HepG2 (cell line): ENCODE data around the gene PTGR3. TPM values are rescaled to one million over a fixed set of nuclear protein-coding genes. Genes with fewer than 3 reads are reported as not detected.

Experiments
- ATAC-seq: fragments of 200-7000 bp; cut with Tn5 transposase; 3 replicates; pipeline ENCODE4 v1.9.1; 2020; ENCODE audit warnings: mild to moderate bottlenecking, moderate library complexity
- BruUV-seq: library from RNA; stranded (reverse); fragments of 400-500 nt; replicated peaks from 2 replicates; lab custom pipeline; 2021; lab: Mats Ljungman, UMichigan
- CTCF ChIA-PET: fragments of 300-600 bp; formaldehyde crosslinking; extraction: SDS; loops from one replicate; lab custom pipeline; 2021; ENCODE audit warnings: low total read pairs, inconsistent platforms, low intra/inter-chr PET ratio; lab: Yijun Ruan, JAX
- POLR2A ChIA-PET: fragments of 350-600 bp; sonication (Branson Sonifier 250); formaldehyde crosslinking; loops from one replicate; lab custom pipeline; 2020; ENCODE audit warnings: antibody characterized with exemption, inconsistent platforms; lab: Yijun Ruan, JAX
- DNase-seq: peaks from one replicate; pipeline ENCODE4 v3.0.0-alpha.2; 2015; ENCODE audit warnings: low spot score
- FAIRE-seq: peaks from 3 replicates; lab custom pipeline; 2011; peaks lifted over from hg19 to GRCh38; lab: Jason Lieb, UNC
- H2AFZ ChIP-seq: one replicate; pipeline ENCODE4 v1.6.1; 2011; ENCODE audit warnings: low read length, inconsistent platforms
- H3K27ac ChIP-seq: fragments of 300-600 bp; 3 replicates; pipeline ENCODE4 v1.8.0; 2011; ENCODE audit warnings: mixed run types, mild to moderate bottlenecking, mixed read lengths, low read length, inconsistent platforms; ENCODE audit not compliant: insufficient read depth; ENCODE audit errors: extremely low read length
- H3K27me3 ChIP-seq, 2 experiments: fragments of 200-600 bp in 1 of 2; 2 replicates in 1 of 2; 3 replicates in 1 of 2; pipeline versions ENCODE4 v1.6.0 to v1.8.0; 2011; ENCODE audit warnings: low read length in 2 of 2, mild to moderate bottlenecking in 2 of 2, moderate library complexity in 2 of 2, inconsistent platforms in 1 of 2; ENCODE audit not compliant: insufficient read depth in 2 of 2, control insufficient read depth in 1 of 2
- H3K36me3 ChIP-seq, 2 experiments: fragments of 200-600 bp in 1 of 2; replicated peaks in 1 of 2; 2 replicates in 1 of 2; 3 replicates in 1 of 2; pipeline versions ENCODE4 v1.5.1 to v1.8.0; 2011; ENCODE audit warnings: low read length in 2 of 2, inconsistent platforms in 1 of 2; ENCODE audit not compliant: insufficient read depth in 2 of 2, control insufficient read depth in 1 of 2
- H3K4me1 ChIP-seq: 2 replicates; pipeline ENCODE4 v1.5.1; 2012; ENCODE audit warnings: low read length, inconsistent platforms; ENCODE audit not compliant: insufficient read depth
- H3K4me2 ChIP-seq: 2 replicates; pipeline ENCODE4 v1.6.0; 2011; ENCODE audit warnings: low read depth, low read length, inconsistent platforms
- H3K4me3 ChIP-seq, 3 experiments: fragments of 200-600 bp in 1 of 3; sonication (generic), shearing (Covaris generic) in 1 of 3; replicated peaks in 1 of 3; 2 replicates each; pipeline ENCODE4 v1.5.1; 2011 to 2016; ENCODE audit warnings: low read length in 3 of 3, inconsistent platforms in 2 of 3, low read depth in 2 of 3, mild to moderate bottlenecking in 2 of 3, control low read depth in 1 of 3, mixed read lengths in 1 of 3; ENCODE audit not compliant: insufficient read depth in 1 of 3
- H3K79me2 ChIP-seq: one replicate; pipeline ENCODE4 v1.6.1; 2011; ENCODE audit warnings: low read length, inconsistent platforms; ENCODE audit not compliant: insufficient read depth
- H3K9ac ChIP-seq: 2 replicates; pipeline ENCODE4 v1.6.0; 2011; ENCODE audit warnings: mild to moderate bottlenecking, low read depth, low read length, inconsistent platforms; ENCODE audit not compliant: insufficient read depth
- H3K9me3 ChIP-seq: 2 replicates; pipeline ENCODE4 v1.5.1; 2012; ENCODE audit warnings: mild to moderate bottlenecking, low read length
- H4K20me1 ChIP-seq: 2 replicates; pipeline ENCODE4 v1.6.0; 2011; ENCODE audit warnings: inconsistent platforms, mild to moderate bottlenecking, low read length, moderate library complexity; ENCODE audit not compliant: insufficient read depth
- ATF5 ChIP-seq: sonication (generic); formaldehyde crosslinking; IDR thresholded peaks from 2 replicates; pipeline ENCODE4 v1.4.0; 2020; ENCODE audit warnings: mild to moderate bottlenecking, low read depth, missing genetic modification reagents
- SMARCE1 ChIP-seq: fragments of 450-650 bp; IDR thresholded peaks from 2 replicates; pipeline ENCODE4 v1.6.1; 2017; ENCODE audit warnings: borderline replicate concordance
- ZNF318 ChIP-seq: sonication (generic); formaldehyde crosslinking; IDR thresholded peaks from 2 replicates; pipeline ENCODE4 v1.4.0; 2020; ENCODE audit warnings: mild to moderate bottlenecking, missing genetic modification reagents
- WGBS: methylation state at CpG from one replicate; pipeline ENCODE4 v1.1.6; 2017; ENCODE audit warnings: low lambda C conversion rate; 5-methylcytosine and 5-hydroxymethylcytosine counted together
- in situ Hi-C: cut with HindIII; loops from 2 replicates; pipeline ENCODE4 v1.10.0; 2017; ENCODE audit warnings: low pct_unique_long_range_greater_than_20kb; ENCODE audit not compliant: extremely low pct_ligation_motif_present
- intact Hi-C: fragments of 100-400 bp; cut with micrococcal nuclease; formaldehyde crosslinking; loops from one replicate; pipeline ENCODE4 v1.10.0; 2022; ENCODE audit not compliant: unreplicated experiment
- polyA plus RNA-seq, 8 experiments: library from polyadenylated mRNA; depleted of rRNA in 3 of 8; stranded (reverse) in 7 of 8; unstranded in 1 of 8; fragments of >200 nt; fragmentation: Illumina TruSeq in 4 of 8; extraction: Trizol in 4 of 8; gene quantifications; 2 replicates each; pipeline versions ENCODE4 v1.2.1 to v1.2.3, GENCODE V29; 2011 to 2016; ENCODE audit warnings: low read depth in 4 of 8, missing spikeins in 1 of 8, mixed read lengths in 1 of 8; ENCODE audit not compliant: insufficient read depth in 1 of 8
- total RNA-seq, 5 experiments: library from RNA; depleted of rRNA; stranded (reverse); fragments of >200 nt; fragmentation: Illumina TruSeq; extraction: Trizol; gene quantifications; 2 replicates each; pipeline ENCODE4 v1.2.3, GENCODE V29; 2016; ENCODE audit warnings: low read depth in 1 of 5
- TF ChIP-seq, protein P1 (sequence below): sonication (generic); formaldehyde crosslinking; IDR thresholded peaks from 2 replicates; pipeline ENCODE4 v1.5.0; 2020; ENCODE audit warnings: mild to moderate bottlenecking, missing genetic modification reagents, borderline replicate concordance
- TF ChIP-seq, protein P2 (sequence below): fragments of 450-650 bp; IDR thresholded peaks from 2 replicates; pipeline ENCODE4 v1.6.1; 2017

PTGR3 gene
- total and polyA plus RNA-seq, 2 of the 13 experiments (the other 11 are each of a cell fraction or from before 2014, with no cell fraction given): 11.5 to 25.3 TPM

GRCh38 chr18:75172299-75173124 lies 36.4 kb downstream of the PTGR3 start (continued):
- TF ChIP-seq, protein P1, sequence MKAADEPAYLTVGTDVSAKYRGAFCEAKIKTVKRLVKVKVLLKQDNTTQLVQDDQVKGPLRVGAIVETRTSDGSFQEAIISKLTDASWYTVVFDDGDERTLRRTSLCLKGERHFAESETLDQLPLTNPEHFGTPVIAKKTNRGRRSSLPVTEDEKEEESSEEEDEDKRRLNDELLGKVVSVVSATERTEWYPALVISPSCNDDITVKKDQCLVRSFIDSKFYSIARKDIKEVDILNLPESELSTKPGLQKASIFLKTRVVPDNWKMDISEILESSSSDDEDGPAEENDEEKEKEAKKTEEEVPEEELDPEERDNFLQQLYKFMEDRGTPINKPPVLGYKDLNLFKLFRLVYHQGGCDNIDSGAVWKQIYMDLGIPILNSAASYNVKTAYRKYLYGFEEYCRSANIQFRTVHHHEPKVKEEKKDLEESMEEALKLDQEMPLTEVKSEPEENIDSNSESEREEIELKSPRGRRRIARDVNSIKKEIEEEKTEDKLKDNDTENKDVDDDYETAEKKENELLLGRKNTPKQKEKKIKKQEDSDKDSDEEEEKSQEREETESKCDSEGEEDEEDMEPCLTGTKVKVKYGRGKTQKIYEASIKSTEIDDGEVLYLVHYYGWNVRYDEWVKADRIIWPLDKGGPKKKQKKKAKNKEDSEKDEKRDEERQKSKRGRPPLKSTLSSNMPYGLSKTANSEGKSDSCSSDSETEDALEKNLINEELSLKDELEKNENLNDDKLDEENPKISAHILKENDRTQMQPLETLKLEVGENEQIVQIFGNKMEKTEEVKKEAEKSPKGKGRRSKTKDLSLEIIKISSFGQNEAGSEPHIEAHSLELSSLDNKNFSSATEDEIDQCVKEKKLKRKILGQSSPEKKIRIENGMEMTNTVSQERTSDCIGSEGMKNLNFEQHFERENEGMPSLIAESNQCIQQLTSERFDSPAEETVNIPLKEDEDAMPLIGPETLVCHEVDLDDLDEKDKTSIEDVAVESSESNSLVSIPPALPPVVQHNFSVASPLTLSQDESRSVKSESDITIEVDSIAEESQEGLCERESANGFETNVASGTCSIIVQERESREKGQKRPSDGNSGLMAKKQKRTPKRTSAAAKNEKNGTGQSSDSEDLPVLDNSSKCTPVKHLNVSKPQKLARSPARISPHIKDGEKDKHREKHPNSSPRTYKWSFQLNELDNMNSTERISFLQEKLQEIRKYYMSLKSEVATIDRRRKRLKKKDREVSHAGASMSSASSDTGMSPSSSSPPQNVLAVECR (CRISPR knock-in tag): no peak
- TF ChIP-seq SMARCE1: no peak

DNA sequence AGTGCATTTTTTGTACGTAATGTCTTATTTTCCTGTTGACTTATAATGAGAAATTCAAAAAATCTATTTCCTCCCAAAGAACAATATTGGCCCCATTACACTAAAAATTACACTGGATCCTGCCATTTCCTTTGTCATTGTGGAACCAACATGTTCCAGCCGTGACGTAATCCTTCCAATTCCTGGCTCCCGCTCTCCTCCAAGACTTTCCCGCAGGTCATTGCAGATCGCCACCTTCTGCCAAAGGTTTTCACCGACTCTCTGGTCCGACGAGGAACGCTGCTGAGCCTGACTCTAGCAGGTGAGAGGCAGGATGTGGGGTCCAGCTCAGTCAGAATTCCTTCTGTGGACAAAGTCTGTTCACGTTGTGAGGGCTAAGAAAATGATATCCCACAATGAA lies 38.0 kb downstream of the PTGR3 start:
- ChIA-PET POLR2A (no interaction called here), CTCF (no interaction called here)
- intact Hi-C loops: no loop called here
- DNase-seq (no peak), ATAC-seq (no peak), FAIRE-seq (no peak)
- Histone ChIP-seq H3K27ac (no peak overlapping the region), H3K9me3 (no peaks in the 10 kb centered on the region), H3K4me3 (no peak overlapping the region), H3K36me3 (no peaks in the 10 kb centered on the region), H3K4me2 (no peak overlapping the region), H3K9ac (no peak overlapping the region), H2AFZ (no peak overlapping the region), H3K79me2 (no peaks in the 10 kb centered on the region), H4K20me1 (no peaks in the 10 kb centered on the region), H3K4me1 (peaks cover 12% of the 10 kb centered on the region), H3K27me3 (peaks cover 3 to 27% of the 10 kb centered on the region in 2 experiments; a peak in 4 of 5 replicates)
- no TSS peak for BruUV-seq
- 62% methylated on average over 11 of the region's 11 CpGs for WGBS
- in situ Hi-C loops: loop anchor here (25.0 kb wide), 1 partner anchor 316 kb away; no protein-coding TSS in a partner anchor
- TF ChIP-seq ATF5 (no peak), ZNF318 (CRISPR knock-in tag) (no peak)
- TF ChIP-seq, protein P2, sequence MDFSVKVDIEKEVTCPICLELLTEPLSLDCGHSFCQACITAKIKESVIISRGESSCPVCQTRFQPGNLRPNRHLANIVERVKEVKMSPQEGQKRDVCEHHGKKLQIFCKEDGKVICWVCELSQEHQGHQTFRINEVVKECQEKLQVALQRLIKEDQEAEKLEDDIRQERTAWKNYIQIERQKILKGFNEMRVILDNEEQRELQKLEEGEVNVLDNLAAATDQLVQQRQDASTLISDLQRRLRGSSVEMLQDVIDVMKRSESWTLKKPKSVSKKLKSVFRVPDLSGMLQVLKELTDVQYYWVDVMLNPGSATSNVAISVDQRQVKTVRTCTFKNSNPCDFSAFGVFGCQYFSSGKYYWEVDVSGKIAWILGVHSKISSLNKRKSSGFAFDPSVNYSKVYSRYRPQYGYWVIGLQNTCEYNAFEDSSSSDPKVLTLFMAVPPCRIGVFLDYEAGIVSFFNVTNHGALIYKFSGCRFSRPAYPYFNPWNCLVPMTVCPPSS: no peak
